Measurements from ENCODE around the gene VPS11.
"Not testable (repeated sequence)": the region's sequence is repeated elsewhere in the genome, so short reads cannot be mapped to it uniquely, and the experiment has no call there.

VPS11 gene

GRCh38 chr11:119067371-119068222, at the start of gene VPS11:
VPS11 (plus strand) TSS chr11:119067818; CDS start chr11:119067824, 6 bp downstream.
- peak; percentile 97 for DNase-seq

DNA sequence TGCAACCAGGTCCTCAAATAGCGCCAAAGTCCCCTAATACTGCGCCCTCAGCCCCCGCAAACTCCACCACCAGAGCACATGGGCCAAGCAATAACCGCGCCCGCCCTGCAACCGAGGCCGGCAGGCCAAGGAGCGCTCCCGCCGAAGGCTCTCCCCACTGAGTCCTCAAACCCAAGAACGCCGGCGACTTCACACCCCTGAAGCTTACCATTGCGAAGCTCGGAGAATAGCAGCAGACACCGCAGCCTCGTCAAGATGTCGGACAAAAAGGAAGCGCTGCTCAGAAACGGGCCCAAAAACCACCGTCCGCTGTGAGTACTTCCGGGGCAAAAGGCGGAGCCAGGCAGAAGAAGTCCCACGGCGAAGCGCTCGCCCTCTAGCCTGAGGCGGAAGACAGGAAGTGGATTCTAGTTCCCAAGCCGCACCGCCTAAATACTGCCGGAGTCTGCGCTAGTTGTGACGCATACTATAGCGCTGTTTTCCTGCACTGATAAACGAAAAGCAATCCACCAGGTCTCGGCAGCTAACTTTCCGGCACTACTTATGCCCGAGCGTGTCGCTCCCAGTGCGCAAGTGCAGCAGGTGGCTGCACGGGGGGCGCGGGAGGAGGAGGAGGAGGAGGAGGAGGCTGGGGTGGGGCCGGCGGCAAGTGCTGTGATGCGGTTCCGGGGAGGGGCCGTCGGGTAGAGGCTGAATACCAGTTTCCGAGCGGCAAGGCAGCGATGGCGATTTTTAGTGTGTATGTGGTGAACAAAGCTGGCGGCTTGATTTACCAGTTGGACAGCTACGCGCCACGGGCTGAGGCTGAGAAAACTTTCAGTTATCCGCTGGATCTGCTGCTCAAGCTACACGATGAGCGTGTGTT, 49.3 kb upstream of the VPS11 start, which contains the start of the genes RPS25 and TRAPPC4:
RPS25 (minus strand) TSS at position 270 of the 865 bp plus-strand sequence; CDS start at position 211, 59 bp downstream.
TRAPPC4 (plus strand) TSS at position 693 of the 865 bp plus-strand sequence; CDS start at position 723, 30 bp downstream.
- peak; percentile 95 for DNase-seq

DNA sequence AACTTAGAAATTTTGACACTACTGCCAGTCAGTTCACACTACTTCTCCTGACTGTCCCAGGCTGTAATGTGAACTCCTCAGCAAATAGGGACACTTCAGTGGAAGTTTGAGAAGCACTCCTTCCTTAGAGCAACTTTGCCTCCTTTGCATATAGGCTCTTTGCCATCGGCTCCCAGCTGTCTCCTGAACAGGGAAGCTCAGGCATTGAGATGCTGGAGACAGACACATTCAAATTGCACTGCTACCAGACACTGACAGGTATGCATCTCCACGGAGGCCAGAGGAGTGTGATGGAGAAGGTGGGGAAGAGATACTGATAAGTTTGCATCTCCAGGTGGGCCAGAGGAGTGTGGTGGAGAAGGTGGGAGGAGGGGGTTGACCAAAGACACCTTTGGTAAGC, 47.6 kb upstream of the VPS11 start:
- no peak for DNase-seq

GRCh38 chr11:119021631-119022030, 46.0 kb upstream of the VPS11 start:
- DNase-seq, result no peak

DNA sequence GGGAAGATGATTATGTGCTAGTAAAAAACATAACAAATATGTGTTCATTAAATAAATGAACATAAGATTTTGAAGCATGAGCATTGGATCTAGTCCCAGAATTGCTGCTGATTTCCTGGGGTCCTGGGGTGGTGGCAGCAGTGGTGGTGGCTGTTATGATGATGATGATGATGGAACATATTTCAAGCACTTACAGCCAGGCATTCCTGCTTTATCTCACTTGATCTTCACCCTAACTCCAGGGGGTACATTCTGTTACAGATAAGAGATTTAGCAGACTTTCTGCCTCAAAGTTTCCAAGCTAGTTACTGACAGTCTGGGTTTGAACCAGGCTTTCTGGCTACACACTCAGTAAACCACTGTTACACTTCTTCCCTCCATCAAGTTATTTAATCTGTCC, 43.9 kb upstream of the VPS11 start:
- DNase-seq, result no peak

DNA sequence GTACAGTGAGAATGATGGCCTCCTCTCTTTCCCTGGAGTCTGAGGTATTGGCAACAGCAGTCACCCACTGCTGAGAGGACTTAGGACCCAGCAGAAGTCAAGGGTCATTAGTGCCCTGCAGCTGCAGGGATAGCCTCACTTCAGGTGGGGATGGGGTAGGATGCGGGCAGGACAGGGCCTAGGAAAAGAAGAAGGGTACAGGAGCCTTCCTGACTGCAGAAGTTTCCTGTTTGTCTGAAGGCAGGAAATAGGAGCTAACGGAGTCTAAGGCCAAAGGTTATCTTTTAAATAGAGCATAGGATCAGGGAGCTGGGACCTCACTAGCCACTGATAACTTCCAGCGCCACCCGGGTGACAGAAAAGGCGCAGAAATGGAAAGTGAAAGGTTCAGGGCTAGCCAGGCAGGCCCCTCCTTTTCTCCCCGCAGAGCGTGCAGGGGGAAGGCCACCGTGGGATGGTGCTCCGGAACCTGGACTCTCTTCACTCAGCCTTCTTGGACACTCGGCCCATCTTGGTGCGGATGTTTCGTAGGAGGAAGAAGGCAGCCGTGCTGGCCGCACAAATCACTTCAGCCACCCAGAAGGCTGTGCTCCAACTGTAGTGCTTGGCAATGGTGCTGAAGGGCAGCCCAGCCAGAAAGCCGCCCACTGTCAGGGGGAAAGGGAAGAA, 43.1 kb upstream of the VPS11 start:
- DNase-seq, result no peak

- no peak for DNase-seq
Observed at GRCh38 chr11:119025099-119025473, 42.5 kb upstream of the VPS11 start.

DNA sequence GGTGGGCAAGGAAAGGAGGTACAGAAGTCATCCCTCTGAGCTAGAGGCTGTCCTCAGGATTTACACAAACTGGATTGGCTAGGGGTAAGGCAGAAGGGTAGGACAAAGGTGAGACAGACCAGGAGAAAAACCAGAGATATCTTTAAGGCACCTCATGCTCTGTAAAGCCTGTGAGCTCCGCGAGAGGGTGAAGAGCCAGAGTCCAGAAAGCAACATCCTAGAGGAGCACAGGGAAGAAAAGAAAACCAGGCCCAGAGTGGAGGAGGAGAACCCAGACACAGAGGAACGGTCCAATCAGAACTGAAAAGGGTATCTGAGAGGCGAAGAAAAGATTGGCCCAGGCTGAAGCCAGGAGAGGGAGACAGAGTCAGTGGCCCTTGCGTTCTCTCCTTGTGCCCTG, 42.1 kb upstream of the VPS11 start:
- DNase-seq, result no peak

DNA sequence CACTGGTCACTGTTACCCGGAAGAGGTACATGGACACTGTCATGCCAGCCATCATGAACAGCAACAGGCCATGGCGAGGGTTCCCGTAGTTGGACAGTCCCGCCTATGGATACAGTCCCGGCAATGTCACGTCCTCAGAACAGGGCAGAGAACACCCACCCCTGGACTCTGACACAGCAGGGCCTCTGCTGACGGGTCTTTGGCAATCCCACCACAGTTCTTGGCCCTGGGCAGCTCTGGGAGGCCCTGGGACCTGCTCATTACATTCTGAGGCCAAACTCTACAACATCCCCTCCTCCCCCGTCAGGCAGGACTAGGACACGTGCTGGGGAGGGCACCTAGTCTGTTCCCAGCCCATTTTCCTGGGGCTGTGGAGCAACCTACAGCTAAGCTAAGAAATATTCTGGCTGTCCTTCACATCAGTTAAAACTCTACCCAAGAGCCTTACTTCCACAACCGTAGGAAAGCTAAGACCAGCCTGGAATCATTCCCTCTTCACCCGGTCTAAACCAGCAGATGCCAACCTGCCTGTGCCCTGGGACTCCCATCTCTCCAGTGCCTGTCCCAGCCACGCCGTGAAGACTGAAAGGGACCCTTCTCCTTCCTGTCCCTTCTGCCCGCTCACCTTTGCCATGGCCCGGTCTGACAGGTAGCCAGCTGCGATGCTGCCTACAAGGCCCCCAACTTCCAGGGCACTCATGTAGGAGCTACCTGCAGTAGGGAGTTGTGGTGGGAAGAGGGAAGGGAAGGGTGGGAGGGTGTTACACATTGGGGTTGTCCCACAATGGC, 41.4 kb upstream of the VPS11 start:
- DNase-seq, result no peak

- no peak for DNase-seq
Observed at GRCh38 chr11:119026970-119027369, 40.6 kb upstream of the VPS11 start.

- DNase-seq, result no peak
Observed at GRCh38 chr11:119027561-119028345, 39.9 kb upstream of the VPS11 start.

GRCh38 chr11:119028346-119029068, 39.1 kb upstream of the VPS11 start:
- no peak for DNase-seq

GRCh38 chr11:119029069-119029339, 38.6 kb upstream of the VPS11 start:
- DNase-seq, result no peak

GRCh38 chr11:119029340-119030028, 38.1 kb upstream of the VPS11 start:
- no peak for DNase-seq

GRCh38 chr11:119030029-119030328, 37.6 kb upstream of the VPS11 start:
- DNase-seq, result no peak

DNA sequence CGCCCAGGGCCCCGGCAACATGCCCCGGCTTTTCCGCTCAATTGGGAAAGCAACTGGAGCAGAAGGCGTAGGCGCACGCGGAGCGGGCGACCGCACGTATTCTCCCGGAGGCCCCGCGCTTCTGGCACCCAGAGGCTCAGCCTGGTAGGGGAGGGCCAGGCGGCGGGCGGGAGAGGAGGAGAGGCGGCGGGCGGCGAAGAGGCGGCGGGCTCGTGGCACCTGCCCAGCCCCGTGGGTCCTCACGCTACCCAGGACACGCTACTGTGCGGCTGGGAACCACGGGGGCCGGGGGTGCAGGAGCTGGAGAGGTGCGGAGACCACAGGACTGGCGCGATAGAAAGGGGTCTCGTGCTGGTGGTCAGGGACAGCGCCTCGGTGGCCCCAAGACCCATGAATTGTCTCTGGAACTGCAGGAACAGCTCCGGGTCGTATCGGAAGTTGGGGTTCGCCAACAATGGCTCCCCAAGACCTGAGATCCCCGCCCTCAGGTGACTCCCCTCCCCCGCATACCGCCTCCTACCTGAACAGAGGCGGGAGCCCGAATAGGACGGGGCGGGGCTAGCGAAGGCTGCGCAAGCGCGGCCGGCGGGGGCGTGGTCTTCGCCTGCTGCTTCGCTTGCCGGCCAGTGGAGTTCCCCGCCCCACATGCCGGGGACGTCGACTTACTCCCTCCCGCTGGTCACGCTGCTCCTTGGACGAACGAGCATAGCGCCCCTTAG, 37.1 kb upstream of the VPS11 start, which contains the start of gene SLC37A4:
SLC37A4 (minus strand) TSS at position 549 of the 719 bp plus-strand sequence.
- DNase-seq, result peak; percentile 99

GRCh38 chr11:119031912-119032280, 35.7 kb upstream of the VPS11 start:
- no peak for DNase-seq

DNA sequence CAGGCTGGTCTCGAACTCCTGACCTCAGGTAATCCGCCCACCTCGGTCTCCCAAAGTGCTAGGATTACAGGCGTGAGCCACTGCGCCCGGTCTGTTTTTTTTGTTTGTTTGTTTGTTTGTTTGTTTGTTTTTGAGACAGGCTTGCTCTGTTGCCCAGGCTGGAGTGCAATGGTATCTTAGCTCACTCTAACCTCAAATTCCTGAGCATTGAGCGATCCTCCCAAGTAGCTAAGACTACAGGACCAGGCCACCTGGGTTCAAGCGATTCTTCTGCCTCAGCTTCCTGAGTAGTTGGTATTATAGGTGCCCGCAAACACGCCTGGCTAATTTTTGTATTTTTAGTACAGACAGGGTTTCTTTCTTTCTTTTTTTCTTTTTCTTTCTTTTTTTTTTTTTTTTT, 34.2 kb upstream of the VPS11 start:
- not testable (repeated sequence) for DNase-seq

DNA sequence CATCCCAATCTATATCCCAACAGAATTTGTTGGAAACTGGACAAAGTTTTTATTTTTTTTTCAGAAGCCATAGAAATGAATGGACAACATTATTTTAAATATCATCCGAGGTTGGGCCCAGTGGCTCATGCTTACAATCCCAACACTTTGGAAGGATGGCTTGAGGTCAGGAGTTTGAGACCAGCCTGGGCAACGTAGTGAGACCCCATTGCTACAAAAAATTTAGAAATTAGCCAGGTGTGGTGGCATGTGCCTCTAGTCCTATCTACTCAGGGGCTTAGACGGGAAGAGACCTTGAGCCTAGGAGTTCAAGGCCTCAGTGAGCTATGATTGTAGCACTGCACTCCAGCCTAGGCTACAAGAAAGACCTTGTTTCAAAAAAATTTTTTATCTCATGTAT, 32.8 kb upstream of the VPS11 start:
- DNase-seq, result no peak

GRCh38 chr11:119038884-119039283, 28.7 kb upstream of the VPS11 start:
- DNase-seq, result no peak
